Myocyte (in vitro differentiated cells): ENCODE results near the gene PTGES2. TPM values are rescaled to one million over a fixed set of nuclear protein-coding genes. Genes with fewer than 3 reads are reported as not detected.

Source experiments
- DNase-seq: peaks from one replicate; pipeline ENCODE4 v3.0.0-alpha.2; 2012; ENCODE audit warnings: low read depth
- total RNA-seq: library from RNA; depleted of rRNA; stranded (reverse); fragments of >200 nt; gene quantifications from 2 replicates; pipeline ENCODE4 v1.2.3, GENCODE V29; 2014

The PTGES2 gene
- total RNA-seq, 1 donor from 2014 or later = 65.9 TPM

DNA sequence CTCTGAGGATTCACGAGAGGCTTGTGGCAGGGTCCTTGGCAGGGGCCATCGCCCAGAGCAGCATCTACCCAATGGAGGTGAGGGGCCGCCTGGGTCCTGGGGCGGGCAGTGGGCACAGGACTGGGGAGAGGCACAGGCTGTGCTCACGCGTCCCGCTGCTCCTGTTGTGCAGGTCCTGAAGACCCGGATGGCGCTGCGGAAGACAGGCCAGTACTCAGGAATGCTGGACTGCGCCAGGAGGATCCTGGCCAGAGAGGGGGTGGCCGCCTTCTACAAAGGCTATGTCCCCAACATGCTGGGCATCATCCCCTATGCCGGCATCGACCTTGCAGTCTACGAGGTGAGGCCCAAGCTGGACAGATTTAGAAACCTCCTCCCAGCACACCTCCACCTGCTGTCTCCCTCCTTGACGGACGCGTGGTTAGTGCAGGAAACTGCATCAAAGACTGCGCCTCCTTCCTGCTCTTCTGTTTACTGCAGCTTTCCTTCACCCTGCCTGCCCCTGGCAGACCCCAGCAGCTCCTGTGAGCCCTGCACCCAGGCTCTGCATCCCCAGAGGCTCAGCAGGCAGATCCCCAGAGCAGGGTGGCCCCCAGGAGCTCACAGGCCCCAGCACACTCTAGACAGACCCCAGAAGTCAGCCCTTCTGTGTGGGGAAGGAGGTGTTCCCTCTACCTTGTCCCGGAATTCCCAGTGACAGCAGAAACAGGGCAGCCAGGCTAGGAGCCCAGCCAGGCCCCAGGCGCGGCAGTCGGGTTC lies 21.2 kb downstream of the PTGES2 start:
- DNase-seq = no peak

DNA sequence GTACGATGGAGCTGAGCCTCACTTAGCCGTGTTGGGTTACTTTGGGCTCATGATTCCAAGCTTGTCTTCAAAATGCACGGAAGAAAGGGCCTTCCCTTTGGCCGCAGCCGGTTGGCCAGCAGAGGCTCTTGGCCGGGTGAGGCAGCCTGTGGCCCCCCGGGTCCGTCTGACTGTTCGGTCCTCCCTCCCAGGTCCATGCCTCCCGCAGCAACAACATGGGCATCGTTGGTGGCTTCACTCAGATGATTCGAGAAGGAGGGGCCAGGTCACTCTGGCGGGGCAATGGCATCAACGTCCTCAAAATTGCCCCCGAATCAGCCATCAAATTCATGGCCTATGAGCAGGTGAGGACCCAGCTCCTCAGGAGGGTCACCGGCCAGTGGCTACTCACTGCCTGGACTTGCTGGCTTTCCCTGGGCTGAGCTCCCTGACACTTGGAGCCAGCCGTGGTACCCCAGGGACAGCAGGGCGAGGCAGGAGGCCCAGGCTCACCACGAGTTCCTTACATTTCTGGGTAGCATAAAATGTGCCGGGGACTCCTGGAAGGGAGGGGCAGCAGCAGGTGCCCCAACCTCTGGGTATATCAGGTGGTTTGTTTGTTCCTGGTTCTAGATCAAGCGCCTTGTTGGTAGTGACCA lies 21.9 kb downstream of the PTGES2 start:
- DNase-seq = no peak

- peak; percentile 95 for DNase-seq
These were observed 23.3 kb downstream of the PTGES2 start for GRCh38 chr9:128104171-128104618.

DNA sequence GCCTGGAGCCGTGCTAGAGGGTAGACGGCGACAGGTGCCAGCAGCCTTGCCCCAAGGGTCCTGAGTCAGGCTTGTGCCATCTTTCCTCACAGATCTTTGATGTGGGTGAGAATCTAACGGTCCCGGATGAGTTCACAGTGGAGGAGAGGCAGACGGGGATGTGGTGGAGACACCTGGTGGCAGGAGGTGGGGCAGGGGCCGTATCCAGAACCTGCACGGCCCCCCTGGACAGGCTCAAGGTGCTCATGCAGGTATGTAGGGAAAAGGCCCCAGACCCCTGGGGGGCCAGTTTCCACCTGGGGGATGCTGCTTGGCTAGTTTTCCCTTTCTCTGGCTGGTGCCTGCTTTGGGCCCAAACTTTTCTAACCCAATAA lies 24.0 kb downstream of the PTGES2 start:
- DNase-seq = peak; percentile 69

DNA sequence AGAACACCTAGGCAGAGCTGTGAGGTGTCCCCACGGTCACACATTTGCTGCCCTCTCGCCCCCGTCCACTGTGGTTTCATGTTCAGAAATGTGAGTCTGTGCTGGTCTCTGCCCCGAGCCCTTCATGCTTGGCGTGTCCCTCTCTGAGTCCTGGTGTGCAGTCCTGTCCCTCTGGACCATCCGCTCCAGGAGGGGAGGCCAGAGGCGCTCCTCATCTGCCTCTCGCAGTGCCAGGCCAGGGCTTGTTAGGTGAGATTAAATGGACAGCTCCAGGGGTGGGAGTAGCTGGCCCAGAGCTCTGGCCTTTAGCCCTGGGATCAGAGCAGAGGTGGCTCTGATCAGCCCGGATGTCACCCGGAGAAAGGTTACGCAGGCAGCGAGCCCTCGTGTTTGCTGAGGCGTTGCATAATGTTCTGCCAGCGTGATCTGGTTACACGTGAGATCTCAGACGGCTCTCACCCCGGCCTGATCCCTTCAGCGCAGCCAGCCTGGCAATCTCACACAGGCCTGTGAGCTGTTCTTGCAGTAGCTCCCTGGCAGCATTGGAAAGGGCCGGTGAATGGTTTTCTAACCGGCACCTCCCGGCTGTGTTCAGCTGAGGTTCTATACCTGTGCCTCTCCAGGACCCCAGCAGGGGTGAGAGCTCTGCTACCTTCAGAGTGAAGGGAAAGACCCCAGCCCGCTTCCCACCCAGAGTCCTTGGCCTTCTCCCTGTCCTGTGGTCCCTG lies 24.5 kb downstream of the PTGES2 start:
- no peak for DNase-seq

- peak; percentile 73 for DNase-seq
These were observed 25.3 kb downstream of the PTGES2 start for GRCh38 chr9:128102196-128102595.

- DNase-seq = no peak
These were observed 25.8 kb downstream of the PTGES2 start for GRCh38 chr9:128101690-128102089.

- no peak for DNase-seq
These were observed 26.3 kb downstream of the PTGES2 start for GRCh38 chr9:128101231-128101661.

DNA sequence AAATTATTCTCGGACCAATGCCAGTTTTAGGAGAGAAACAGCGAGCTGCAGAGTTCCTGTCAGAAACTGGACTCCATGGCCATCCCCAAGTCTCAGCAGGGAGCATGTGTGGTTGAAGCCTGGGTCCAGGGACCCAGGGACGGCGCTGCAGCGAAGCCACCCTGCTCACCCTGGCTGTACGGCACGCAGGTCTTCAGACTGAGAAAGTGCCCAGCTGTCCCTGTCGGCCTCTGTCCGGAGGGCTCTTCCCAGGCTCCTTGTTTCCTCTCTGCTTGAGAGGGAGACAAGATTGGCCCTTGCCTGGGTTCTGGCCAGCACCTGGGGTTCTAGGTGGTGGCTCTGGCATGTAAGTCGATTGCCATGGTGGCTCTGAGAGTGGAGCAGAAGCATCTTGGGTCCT lies 26.9 kb downstream of the PTGES2 start:
- DNase-seq = no peak

DNA sequence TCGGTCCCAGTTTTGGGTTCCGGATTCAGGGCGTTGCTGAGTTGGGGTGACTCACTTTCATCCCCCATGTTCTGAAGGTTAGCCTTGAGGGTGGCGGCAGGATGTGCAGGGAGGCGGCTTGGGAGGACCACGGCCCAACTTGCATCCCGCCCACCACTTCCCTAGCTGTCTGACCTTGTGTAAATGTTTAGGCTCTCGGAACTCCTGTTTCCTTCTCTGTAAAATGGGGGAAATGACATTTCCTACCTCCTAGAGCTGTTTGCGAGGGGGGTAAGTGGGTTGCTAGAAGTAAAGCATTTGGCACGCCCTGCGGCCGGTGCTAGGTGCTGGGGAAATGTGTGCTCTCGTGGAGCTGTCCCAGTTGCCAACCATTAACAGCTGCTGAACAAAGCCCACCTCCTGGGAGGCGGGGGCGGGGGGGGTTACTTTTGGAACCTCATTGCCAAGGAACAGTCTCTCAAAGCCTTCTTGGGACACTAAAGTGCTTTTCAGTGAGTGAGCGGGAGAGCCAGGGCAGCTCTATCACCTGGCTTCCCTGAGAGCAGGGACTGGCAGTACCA lies 27.5 kb downstream of the PTGES2 start:
- DNase-seq = peak; percentile 62

DNA sequence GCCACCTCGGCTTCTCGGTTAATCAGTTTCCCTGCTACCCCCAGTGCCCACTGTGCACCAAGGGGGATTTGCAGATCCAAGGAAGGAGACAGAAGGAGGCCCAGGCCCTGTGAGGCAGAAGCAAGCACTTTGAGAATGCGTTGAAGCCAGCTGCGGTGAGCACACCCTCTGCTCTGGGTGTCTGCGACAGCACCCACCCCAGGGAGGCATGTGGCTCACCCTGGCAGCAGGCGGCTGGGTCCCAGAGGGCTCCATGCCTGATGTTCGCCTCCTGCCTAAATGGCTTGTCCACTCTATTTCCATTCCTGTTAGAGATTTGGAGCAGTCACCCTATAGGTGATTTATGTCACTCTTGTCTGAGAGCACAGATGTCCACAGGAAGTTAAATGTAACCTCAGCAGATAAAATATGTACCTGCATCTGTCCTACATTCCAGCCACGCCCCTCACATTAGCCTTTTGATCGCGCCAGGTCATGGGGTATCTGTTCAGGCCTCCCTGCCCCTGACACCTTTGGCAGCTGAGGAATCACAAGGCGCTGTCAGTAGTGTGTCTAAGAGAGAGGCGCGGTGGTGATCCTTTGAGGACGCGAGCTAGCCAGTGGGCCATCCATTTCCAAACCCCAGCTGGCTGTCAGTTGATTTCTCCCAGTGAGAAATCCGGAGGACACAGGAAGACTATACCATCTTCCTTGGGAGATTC lies 28.1 kb downstream of the PTGES2 start:
- peak; percentile 87 for DNase-seq

DNA sequence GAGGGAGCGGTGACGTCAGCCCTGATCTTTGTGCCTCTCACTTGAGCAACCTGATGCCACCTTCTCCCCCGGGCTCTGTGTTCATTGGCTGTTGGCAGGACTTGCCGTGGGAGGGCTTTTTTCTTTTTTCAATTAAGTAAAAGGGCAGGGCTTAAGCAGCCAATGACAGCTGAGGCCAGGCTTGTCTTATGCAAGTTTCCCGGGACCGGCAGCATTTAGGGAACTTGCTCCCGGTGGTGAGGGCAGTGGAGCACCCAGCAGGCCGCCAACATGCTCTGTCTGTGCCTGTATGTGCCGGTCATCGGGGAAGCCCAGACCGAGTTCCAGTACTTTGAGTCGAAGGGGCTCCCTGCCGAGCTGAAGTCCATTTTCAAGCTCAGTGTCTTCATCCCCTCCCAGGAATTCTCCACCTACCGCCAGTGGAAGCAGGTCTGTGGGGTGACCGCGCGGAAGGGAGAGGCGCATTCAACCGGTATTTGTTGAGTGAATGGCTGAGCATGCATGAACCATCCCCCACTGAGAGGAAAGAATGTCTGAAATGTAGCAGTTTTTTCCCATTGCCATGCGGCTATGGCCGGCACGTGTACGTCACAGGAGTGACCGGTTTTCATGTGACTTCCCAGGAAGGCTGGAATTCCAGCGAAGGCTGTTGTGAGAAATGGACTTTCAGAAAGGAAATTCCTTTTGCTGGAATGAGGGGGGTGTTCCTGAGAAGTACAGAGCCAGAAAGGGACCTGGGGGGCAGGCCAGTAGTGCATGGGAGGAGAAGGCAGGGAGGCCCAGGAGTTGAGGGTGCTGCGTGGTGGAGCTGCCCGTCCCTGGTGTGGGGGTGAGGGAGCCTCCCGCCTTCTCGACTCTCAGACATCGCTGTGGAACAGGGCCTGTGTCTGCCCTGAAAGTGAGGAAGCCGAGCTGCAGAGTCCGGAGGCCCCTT lies 29.0 kb downstream of the PTGES2 start:
- DNase-seq = peak; percentile 98

GRCh38 chr9:128097543-128098296 lies 29.8 kb downstream of the PTGES2 start:
- no peak for DNase-seq

DNA sequence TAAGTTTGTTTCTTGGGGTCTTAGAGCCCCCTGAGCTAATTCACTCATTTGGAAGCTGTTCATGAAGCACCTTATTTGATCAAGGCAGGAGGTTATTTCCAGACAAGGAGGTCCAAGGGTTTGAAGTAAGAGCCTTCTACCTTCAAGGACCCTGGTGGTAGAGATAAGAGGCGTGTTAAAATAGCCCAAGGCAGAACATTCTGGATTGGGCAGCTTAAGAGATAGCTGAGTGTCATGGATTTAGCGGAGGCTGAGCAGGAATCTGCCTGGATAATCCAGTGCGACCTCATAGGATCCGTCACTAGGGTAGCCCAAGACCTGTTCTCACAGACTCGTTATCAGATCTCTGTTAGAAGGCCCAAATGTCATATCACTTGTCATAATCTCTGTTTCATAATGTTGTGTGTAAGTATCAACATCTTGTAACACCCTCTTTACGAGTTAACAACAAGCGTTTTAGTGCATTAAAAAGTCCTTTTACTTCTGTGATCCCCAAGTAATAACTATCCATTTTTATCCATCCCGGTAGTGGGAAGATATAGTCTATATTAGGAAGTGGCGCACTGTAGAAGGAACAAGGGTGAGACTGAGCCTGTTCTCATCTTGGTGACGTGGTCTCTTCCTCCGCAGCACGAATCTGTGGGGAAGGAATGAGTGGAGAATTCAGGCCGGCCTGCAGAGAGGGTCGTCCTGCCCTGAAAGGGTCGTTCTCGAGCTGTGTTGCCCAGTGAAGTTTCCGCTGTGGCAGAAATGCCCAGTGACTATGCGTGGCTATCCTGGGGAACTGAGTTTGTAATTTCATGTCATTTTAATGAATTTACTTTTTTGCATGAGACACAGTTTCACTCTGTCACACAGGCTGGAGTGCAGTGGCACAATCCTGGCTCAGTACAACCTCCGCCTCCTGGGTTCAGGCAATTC lies 30.7 kb downstream of the PTGES2 start:
- DNase-seq = no peak

DNA sequence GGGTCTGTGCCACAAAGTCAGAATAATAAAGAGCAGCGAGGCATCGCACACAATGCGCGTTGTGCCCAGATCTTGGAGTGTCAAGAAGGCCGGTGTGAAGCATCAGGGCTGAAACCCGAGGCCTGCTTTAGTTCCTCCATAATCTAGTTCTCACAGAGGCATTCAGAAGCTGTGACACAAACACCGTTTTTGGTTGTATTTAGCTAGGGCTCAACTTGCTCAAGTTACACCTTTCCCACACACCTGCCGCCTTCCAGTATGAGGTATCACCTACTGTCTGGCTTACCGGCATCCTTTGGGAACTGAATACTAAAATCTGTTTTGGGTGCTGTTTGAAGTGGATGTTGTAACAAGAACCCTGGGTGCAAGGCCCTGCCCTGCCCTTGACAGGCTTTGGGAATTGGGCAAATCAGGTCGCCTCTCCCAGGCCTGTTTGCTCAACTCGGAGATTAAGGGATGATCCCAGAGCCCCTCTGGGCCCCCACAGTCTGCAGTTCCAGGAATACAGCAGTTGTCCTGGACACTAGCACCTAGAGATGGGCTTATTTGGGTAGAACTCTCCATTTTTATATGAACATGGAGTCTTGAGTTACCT lies 32.5 kb downstream of the PTGES2 start:
- no peak for DNase-seq

- peak; percentile 98 for DNase-seq
These were observed 33.2 kb downstream of the PTGES2 start for GRCh38 chr9:128094166-128094949.

DNA sequence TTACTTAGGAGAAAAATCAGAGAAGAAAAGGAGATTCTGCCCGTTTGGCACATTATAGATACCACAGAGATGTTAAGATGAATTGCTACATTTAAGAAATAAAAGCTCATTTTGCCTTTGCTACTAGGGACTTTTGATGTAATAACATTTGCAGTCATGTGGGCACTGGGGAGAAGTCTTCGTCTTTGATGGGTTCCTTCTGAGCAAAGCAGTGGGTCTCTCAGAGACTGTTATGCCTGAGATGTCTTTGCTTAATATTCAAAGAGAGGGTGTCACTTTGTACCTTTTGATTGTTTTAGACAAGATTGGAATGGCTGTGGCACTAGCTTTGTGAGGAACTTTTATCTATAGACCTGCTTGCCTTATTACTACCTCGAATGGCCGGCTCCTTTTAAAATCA lies 34.5 kb downstream of the PTGES2 start:
- DNase-seq = no peak
